ENCODE data around the gene IL17RA. TPM values are rescaled to one million over a fixed set of nuclear protein-coding genes. Genes with fewer than 3 reads are reported as not detected.

Gene IL17RA
- total RNA-seq, 4 donors from 2014 or later: 17.8 to 24.6 (median 20.0) TPM

- Histone ChIP-seq H3K27me3 (no peaks in the 10 kb centered on the region), H3K36me3 (peaks cover 0 to 77% (median 6%) of the 10 kb centered on the region in 3 donors), H3K4me1 (no peaks in the 10 kb centered on the region), H3K27ac (no peak overlapping the region), H3K4me3 (no peak overlapping the region), H3K9me3 (no peaks in the 10 kb centered on the region)
- 80 to 81% methylated on average over 4 of the region's 4 CpGs for WGBS, 2 donors
- no peak for DNase-seq (ENCODE audit: low spot score in 2 of 2)
- TF ChIP-seq POLR2A (IDR thresholded peaks at IDR 0.05) (no peak), CTCF (IDR thresholded peaks at IDR 0.05) (no peak), EP300 (IDR thresholded peaks at IDR 0.05) (no peak)
Measured at GRCh38 chr22:17137170-17137569, 52.4 kb downstream of the IL17RA start.

GRCh38 chr22:17137861-17138425, 53.1 kb downstream of the IL17RA start:
- Histone ChIP-seq H3K36me3 (peaks cover 0 to 85% (median 6%) of the 10 kb centered on the region in 3 donors), H3K9me3 (no peaks in the 10 kb centered on the region), H3K4me3 (no peak overlapping the region), H3K27ac (no peak overlapping the region), H3K4me1 (no peaks in the 10 kb centered on the region), H3K27me3 (no peaks in the 10 kb centered on the region)
- 86 to 94% methylated on average over 10 to 17 of the region's 17 CpGs for WGBS, 2 donors
- no peak for DNase-seq (ENCODE audit: low spot score in 2 of 2)
- TF ChIP-seq EP300 (IDR thresholded peaks at IDR 0.05): no peak
- TF ChIP-seq POLR2A (IDR thresholded peaks at IDR 0.05): no peak
- no peak for TF ChIP-seq CTCF (IDR thresholded peaks at IDR 0.05)

GRCh38 chr22:17138513-17138912, 53.7 kb downstream of the IL17RA start:
- WGBS, 2 donors: 80 to 87% methylated on average over 11 of the region's 11 CpGs
- Histone ChIP-seq H3K27me3 (no peaks in the 10 kb centered on the region), H3K9me3 (no peaks in the 10 kb centered on the region), H3K36me3 (peaks cover 0 to 86% (median 6%) of the 10 kb centered on the region in 3 donors), H3K27ac (no peak overlapping the region), H3K4me1 (no peaks in the 10 kb centered on the region), H3K4me3 (no peak overlapping the region)
- TF ChIP-seq EP300 (IDR thresholded peaks at IDR 0.05) (no peak), POLR2A (IDR thresholded peaks at IDR 0.05) (no peak), CTCF (IDR thresholded peaks at IDR 0.05) (no peak)
- DNase-seq (ENCODE audit: low spot score in 2 of 2): no peak

GRCh38 chr22:17140022-17140421, 55.2 kb downstream of the IL17RA start:
- TF ChIP-seq CTCF (IDR thresholded peaks at IDR 0.05): no peak
- no peak for TF ChIP-seq POLR2A (IDR thresholded peaks at IDR 0.05)
- no peak for TF ChIP-seq EP300 (IDR thresholded peaks at IDR 0.05)
- Histone ChIP-seq H3K9me3 (no peaks in the 10 kb centered on the region), H3K27ac (no peak overlapping the region), H3K36me3 (peaks cover 0 to 92% (median 6%) of the 10 kb centered on the region in 3 donors), H3K4me1 (no peaks in the 10 kb centered on the region), H3K4me3 (no peak overlapping the region), H3K27me3 (no peaks in the 10 kb centered on the region)
- 72 to 73% methylated on average over 8 of the region's 8 CpGs for WGBS, 2 donors
- DNase-seq (ENCODE audit: low spot score in 2 of 2): no peak

- H3K4me1 ChIP-seq: no peaks in the 10 kb centered on the region
- H3K36me3 ChIP-seq: peaks cover 0 to 95% (median 6%) of the 10 kb centered on the region in 3 donors
- no peaks in the 10 kb centered on the region for H3K9me3 ChIP-seq
- 94% methylated on average over 7 to 9 of the region's 9 CpGs for WGBS, 2 donors
- no peak for DNase-seq (ENCODE audit: low spot score in 2 of 2)
- TF ChIP-seq EP300 (IDR thresholded peaks at IDR 0.05) (no peak), CTCF (IDR thresholded peaks at IDR 0.05) (no peak), POLR2A (IDR thresholded peaks at IDR 0.05) (no peak)
- H3K27me3 ChIP-seq: no peaks in the 10 kb centered on the region
- no peak overlapping the region for H3K27ac ChIP-seq
- no peak overlapping the region for H3K4me3 ChIP-seq
Measured at GRCh38 chr22:17140826-17141766, 56.3 kb downstream of the IL17RA start.

Measured in tibial nerve (tissue), 4 donors.